Breast epithelium (tissue), 4 donors: ENCODE data around the gene CNOT6L. TPM values are rescaled to one million over a fixed set of nuclear protein-coding genes. Genes with fewer than 3 reads are reported as not detected.
"Not testable (repeated sequence)": the region's sequence is repeated elsewhere in the genome, so short reads cannot be mapped to it uniquely, and the experiment has no call there.

Experiments
- DNase-seq, 2 donors: peaks; one replicate each; pipeline ENCODE4 v3.0.0-alpha.2; 2019; ENCODE audit warnings: low spot score in 2 of 2
- H3K27ac ChIP-seq, 2 donors: fragments of 200-600 bp; sonication (generic) in 1 of 2; one replicate each; pipeline ENCODE4 v1.5.1; 2016 to 2019; ENCODE audit warnings: mild to moderate bottlenecking in 1 of 2
- H3K27me3 ChIP-seq, 2 donors: fragments of 200-600 bp; sonication (generic) in 1 of 2; one replicate each; pipeline versions ENCODE4 v1.5.1 to v1.6.0; 2017 to 2019; ENCODE audit warnings: control low read depth in 1 of 2, mild to moderate bottlenecking in 1 of 2
- H3K36me3 ChIP-seq: fragments of 200-600 bp; one replicate; pipeline ENCODE4 v1.5.1; 2019
- H3K4me1 ChIP-seq, 2 donors: fragments of 200-600 bp; sonication (generic); one replicate each; pipeline ENCODE4 v1.5.1; 2016 to 2019; ENCODE audit warnings: control low read depth in 1 of 2
- H3K4me3 ChIP-seq, 3 donors: fragments of 200-600 bp; sonication (generic); 1 replicate in 2 of 3; 2 replicates in 1 of 3; pipeline ENCODE4 v1.5.1; 2016 to 2019; ENCODE audit warnings: mild to moderate bottlenecking in 3 of 3, moderate library complexity in 2 of 3
- H3K9me3 ChIP-seq, 2 donors: fragments of 200-600 bp; sonication (generic) in 1 of 2; one replicate each; pipeline ENCODE4 v1.5.1; 2016 to 2019; ENCODE audit warnings: control low read depth in 1 of 2
- POLR2A ChIP-seq: fragments of 450-650 bp; IDR thresholded peaks from one replicate; pipeline ENCODE4 v1.6.1; 2016; ENCODE audit warnings: antibody characterized with exemption, mild to moderate bottlenecking, moderate library complexity
- POLR2AphosphoS5 ChIP-seq, 3 donors: sonication (generic); formaldehyde crosslinking; IDR thresholded peaks; one replicate each; pipeline ENCODE4 v1.6.1; 2017; ENCODE audit warnings: antibody characterized with exemption in 3 of 3
- intact Hi-C: fragments of 100-400 bp; cut with DNase I; formaldehyde crosslinking; loops from one replicate; pipeline ENCODE4 v1.15.1; 2023; ENCODE audit warnings: low total_unique reads
- total RNA-seq, 3 donors: library from RNA; depleted of rRNA; stranded (reverse); fragments of >200 nt; gene quantifications; one replicate each; pipeline ENCODE4 v1.1.0, GENCODE V29; 2016
- TF ChIP-seq, protein P1 (sequence below), 3 donors: fragments of 450-650 bp; IDR thresholded peaks; one replicate each; pipeline ENCODE4 v1.5.1; 2016 to 2017; ENCODE audit warnings: antibody characterized with exemption in 3 of 3, mild to moderate bottlenecking in 3 of 3, moderate library complexity in 3 of 3

CNOT6L gene
- total RNA-seq, 3 donors from 2014 or later: 22.4 to 53.1 (median 39.0) TPM

DNA sequence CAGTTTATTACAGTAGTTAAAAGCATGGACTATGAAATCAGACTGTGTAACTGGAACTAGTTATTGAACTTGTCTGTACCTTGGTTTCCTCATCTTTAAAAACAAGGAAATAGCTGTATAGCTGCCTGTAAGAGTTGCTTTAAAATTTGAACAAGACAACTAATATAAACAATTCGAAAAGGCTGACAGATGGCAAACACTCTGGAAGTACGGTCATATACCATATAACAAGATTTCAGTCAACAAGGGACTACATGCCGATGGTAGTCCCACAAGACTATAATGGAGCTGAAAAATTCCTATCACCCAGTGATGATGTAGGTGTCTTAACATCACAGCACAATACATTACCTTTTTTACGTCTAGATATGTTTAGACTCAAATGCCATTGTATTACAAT is 78.7 kb downstream of the CNOT6L start:
- H3K27me3 ChIP-seq: no peaks in the 10 kb centered on the region
- TF ChIP-seq POLR2A: no peak
- TF ChIP-seq, protein P1, sequence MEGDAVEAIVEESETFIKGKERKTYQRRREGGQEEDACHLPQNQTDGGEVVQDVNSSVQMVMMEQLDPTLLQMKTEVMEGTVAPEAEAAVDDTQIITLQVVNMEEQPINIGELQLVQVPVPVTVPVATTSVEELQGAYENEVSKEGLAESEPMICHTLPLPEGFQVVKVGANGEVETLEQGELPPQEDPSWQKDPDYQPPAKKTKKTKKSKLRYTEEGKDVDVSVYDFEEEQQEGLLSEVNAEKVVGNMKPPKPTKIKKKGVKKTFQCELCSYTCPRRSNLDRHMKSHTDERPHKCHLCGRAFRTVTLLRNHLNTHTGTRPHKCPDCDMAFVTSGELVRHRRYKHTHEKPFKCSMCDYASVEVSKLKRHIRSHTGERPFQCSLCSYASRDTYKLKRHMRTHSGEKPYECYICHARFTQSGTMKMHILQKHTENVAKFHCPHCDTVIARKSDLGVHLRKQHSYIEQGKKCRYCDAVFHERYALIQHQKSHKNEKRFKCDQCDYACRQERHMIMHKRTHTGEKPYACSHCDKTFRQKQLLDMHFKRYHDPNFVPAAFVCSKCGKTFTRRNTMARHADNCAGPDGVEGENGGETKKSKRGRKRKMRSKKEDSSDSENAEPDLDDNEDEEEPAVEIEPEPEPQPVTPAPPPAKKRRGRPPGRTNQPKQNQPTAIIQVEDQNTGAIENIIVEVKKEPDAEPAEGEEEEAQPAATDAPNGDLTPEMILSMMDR (IDR thresholded peaks at IDR 0.05): no peak
- no peak for TF ChIP-seq POLR2AphosphoS5 (IDR thresholded peaks at IDR 0.05)
- no peaks in the 10 kb centered on the region for H3K36me3 ChIP-seq
- no peaks in the 10 kb centered on the region for H3K9me3 ChIP-seq
- intact Hi-C loops: no loop called here
- H3K4me3 ChIP-seq: no peak overlapping the region
- no peak for DNase-seq
- H3K4me1 ChIP-seq: no peaks in the 10 kb centered on the region
- no peak overlapping the region for H3K27ac ChIP-seq

DNA sequence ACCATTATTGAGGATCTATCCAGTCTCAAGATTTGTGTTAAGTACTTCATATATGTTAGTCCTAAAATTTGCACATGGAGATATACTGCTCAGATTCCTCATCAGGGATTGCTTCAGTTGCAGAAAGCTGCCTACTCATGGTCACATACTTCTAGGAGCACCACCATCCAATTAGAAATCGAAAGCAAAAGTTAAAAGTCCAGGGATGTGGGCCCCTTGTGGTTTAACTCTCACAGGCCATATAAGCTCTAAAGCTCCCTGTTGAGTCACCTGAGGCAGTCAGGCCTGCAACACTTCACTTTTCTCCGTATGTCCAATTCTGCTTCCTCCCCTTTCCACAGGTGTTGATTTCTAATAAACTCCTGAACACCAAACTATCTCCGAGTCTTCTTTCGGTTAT is 84.2 kb downstream of the CNOT6L start:
- no peak for DNase-seq
- no peaks in the 10 kb centered on the region for H3K27me3 ChIP-seq
- no peaks in the 10 kb centered on the region for H3K36me3 ChIP-seq
- no peak overlapping the region for H3K4me3 ChIP-seq
- TF ChIP-seq POLR2A: no peak
- no peak for TF ChIP-seq POLR2AphosphoS5 (IDR thresholded peaks at IDR 0.05)
- TF ChIP-seq, protein P1 (IDR thresholded peaks at IDR 0.05): no peak
- H3K9me3 ChIP-seq: no peaks in the 10 kb centered on the region
- H3K27ac ChIP-seq: no peak overlapping the region
- no peaks in the 10 kb centered on the region for H3K4me1 ChIP-seq
- intact Hi-C loops: no loop called here

DNA sequence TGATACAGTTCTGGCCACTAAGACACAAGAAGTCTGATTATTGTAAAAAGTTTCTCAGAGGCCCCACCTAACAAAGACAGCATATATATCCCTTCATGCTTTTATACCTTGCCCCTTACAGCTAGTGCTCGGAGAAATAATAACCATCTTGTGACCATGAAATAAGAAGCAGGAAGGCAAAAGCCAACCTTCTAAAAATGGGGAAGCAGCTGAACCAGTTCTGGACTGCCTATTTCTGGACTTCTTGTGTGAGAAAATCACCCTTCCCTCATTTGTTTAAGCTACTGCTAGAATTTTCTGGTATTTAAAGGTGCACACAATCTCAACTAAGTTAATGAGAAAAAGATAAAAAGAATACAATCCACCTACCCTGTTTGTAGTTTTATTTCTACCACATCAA is 87.5 kb downstream of the CNOT6L start:
- no peak overlapping the region for H3K27ac ChIP-seq
- H3K27me3 ChIP-seq: no peaks in the 10 kb centered on the region
- no peak for DNase-seq
- TF ChIP-seq, protein P1 (IDR thresholded peaks at IDR 0.05): no peak
- no peak for TF ChIP-seq POLR2AphosphoS5 (IDR thresholded peaks at IDR 0.05)
- TF ChIP-seq POLR2A: no peak
- H3K9me3 ChIP-seq: no peaks in the 10 kb centered on the region
- H3K36me3 ChIP-seq: no peaks in the 10 kb centered on the region
- no peak overlapping the region for H3K4me3 ChIP-seq
- intact Hi-C loops: no loop called here
- H3K4me1 ChIP-seq: no peaks in the 10 kb centered on the region

DNA sequence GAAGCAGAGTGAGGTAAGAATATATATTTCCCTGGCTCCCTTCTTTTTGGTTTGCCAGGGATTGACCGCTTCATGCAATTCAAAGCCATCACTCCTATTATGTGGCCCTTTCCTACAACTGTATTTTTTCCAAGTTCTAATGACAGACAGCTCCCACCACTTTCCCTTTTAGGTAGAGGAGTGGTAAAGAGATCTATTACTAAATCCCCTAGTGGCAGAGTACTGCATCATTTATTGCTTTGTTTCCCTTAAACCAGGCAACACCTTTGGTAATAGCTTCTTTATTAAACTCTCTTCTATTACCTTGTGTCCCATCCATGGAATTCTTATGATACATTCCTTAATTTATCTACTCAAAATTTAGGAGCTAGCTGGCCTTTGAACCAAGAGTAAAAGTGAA is 90.7 kb downstream of the CNOT6L start:
- TF ChIP-seq POLR2A: no peak
- no peak for TF ChIP-seq POLR2AphosphoS5 (IDR thresholded peaks at IDR 0.05)
- TF ChIP-seq, protein P1 (IDR thresholded peaks at IDR 0.05): no peak
- Histone ChIP-seq H3K9me3 (no peaks in the 10 kb centered on the region), H3K27ac (no peak overlapping the region), H3K36me3 (no peaks in the 10 kb centered on the region), H3K27me3 (no peaks in the 10 kb centered on the region), H3K4me1 (no peaks in the 10 kb centered on the region), H3K4me3 (no peak overlapping the region)
- intact Hi-C loops: no loop called here
- no peak for DNase-seq

DNA sequence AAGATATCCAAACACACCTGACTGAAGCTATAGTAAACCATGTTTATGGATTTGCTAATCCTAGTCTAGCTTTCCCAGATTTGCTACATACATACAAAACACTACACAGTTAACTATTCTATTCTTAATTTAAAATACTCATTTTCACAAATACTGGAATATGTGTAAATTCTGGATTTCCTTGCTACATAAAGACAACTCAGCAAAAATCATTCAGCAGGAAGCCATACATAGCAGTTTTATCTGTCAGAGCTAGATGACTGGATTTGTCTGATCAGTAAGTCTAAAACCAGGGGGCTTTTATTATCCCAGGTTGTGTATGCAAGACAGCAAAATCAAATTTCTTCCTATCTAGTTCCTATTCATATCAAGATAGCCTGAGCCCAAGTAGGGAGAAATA is 98.1 kb downstream of the CNOT6L start:
- intact Hi-C loops: no loop called here
- no peak for DNase-seq
- Histone ChIP-seq H3K4me3 (no peak overlapping the region), H3K4me1 (no peaks in the 10 kb centered on the region), H3K36me3 (no peaks in the 10 kb centered on the region), H3K27me3 (no peaks in the 10 kb centered on the region), H3K27ac (no peak overlapping the region), H3K9me3 (no peaks in the 10 kb centered on the region)
- no peak for TF ChIP-seq POLR2AphosphoS5 (IDR thresholded peaks at IDR 0.05)
- TF ChIP-seq POLR2A: no peak
- TF ChIP-seq, protein P1 (IDR thresholded peaks at IDR 0.05): no peak

DNA sequence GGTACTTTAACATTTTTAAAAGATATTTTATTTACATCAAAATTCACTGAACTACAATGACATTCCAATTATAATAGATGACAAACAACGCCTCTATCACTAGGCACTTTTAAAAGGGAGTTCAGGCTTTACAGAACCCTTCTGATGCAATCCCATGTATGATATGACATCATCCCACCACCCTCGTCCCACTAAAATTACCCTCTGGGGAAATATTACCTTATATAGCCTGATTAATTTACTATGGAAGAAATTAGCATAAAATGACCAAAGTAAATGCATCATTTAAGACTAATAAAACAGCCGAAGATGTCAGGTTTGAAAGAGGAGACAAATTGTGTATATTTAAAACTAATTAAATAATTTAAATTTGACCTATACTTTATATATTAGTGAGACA is 100.7 kb downstream of the CNOT6L start:
- H3K4me3 ChIP-seq, H3K27ac ChIP-seq, H3K9me3 ChIP-seq, H3K27me3 ChIP-seq, DNase-seq, intact Hi-C loops, H3K36me3 ChIP-seq, H3K4me1 ChIP-seq: not testable (repeated sequence)
